ENCODE results near the gene MMEL1. TPM values are rescaled to one million over a fixed set of nuclear protein-coding genes. Genes with fewer than 3 reads are reported as not detected.
"Not testable (repeated sequence)": the region's sequence is repeated elsewhere in the genome, so short reads cannot be mapped to it uniquely, and the experiment has no call there.

Gene MMEL1
- total RNA-seq (ENCODE audit: unreplicated experiment) = 4.0 TPM
- long read RNA-seq, partial matches to known transcripts = 0 of 1 reads
- long read RNA-seq, other reads (novel, unspliced or antisense) = 1 of 1 reads

GRCh38 chr1:2632561-2633361 lies at the start of gene MMEL1:
MMEL1 (minus strand) TSS chr1:2633016; CDS start chr1:2629484, 3,532 bp downstream.
- no peaks in the 10 kb centered on the region for H3K4me1 Mint-ChIP-seq (ENCODE audit: low read depth, unreplicated experiment)
- H3K36me3 Mint-ChIP-seq (ENCODE audit: unreplicated experiment) = peaks cover 15% of the 10 kb centered on the region
- peaks cover 16% of the 10 kb centered on the region for H3K27me3 Mint-ChIP-seq (ENCODE audit: unreplicated experiment)
- peaks cover 12% of the 10 kb centered on the region for H3K9me3 Mint-ChIP-seq (ENCODE audit: unreplicated experiment)
- H3K27ac Mint-ChIP-seq (ENCODE audit: unreplicated experiment) = no peak within 1 kb of the TSS
- H3K4me3 Mint-ChIP-seq (ENCODE audit: unreplicated experiment) = no peak within 1 kb of the TSS
- no peak for DNase-seq
- no peak for TF ChIP-seq CTCF (IDR thresholded peaks at IDR 0.05; ENCODE audit: partially characterized antibody, unreplicated experiment)

- H3K9me3 Mint-ChIP-seq (ENCODE audit: unreplicated experiment); H3K27me3 Mint-ChIP-seq (ENCODE audit: unreplicated experiment); H3K4me3 Mint-ChIP-seq (ENCODE audit: unreplicated experiment); H3K27ac Mint-ChIP-seq (ENCODE audit: unreplicated experiment); H3K4me1 Mint-ChIP-seq (ENCODE audit: low read depth, unreplicated experiment); DNase-seq; H3K36me3 Mint-ChIP-seq (ENCODE audit: unreplicated experiment): not testable (repeated sequence)
These were observed 43.9 kb upstream of the MMEL1 start for GRCh38 chr1:2676726-2677125.

- not testable (repeated sequence) for H3K27ac Mint-ChIP-seq (ENCODE audit: unreplicated experiment); H3K36me3 Mint-ChIP-seq (ENCODE audit: unreplicated experiment); H3K4me1 Mint-ChIP-seq (ENCODE audit: low read depth, unreplicated experiment); H3K4me3 Mint-ChIP-seq (ENCODE audit: unreplicated experiment); H3K9me3 Mint-ChIP-seq (ENCODE audit: unreplicated experiment); H3K27me3 Mint-ChIP-seq (ENCODE audit: unreplicated experiment)
- peak; percentile 18 for DNase-seq
These were observed 38.8 kb upstream of the MMEL1 start for GRCh38 chr1:2671656-2672055.

- not testable (repeated sequence) for H3K27ac Mint-ChIP-seq (ENCODE audit: unreplicated experiment); H3K27me3 Mint-ChIP-seq (ENCODE audit: unreplicated experiment); H3K4me1 Mint-ChIP-seq (ENCODE audit: low read depth, unreplicated experiment); H3K4me3 Mint-ChIP-seq (ENCODE audit: unreplicated experiment)
- peaks cover 11% of the 10 kb centered on the region for H3K9me3 Mint-ChIP-seq (ENCODE audit: unreplicated experiment)
- peaks cover 10% of the 10 kb centered on the region for H3K36me3 Mint-ChIP-seq (ENCODE audit: unreplicated experiment)
- peak; percentile 10 for DNase-seq
These were observed 27.0 kb upstream of the MMEL1 start for GRCh38 chr1:2659806-2660205.

GRCh38 chr1:2657909-2658308 lies 25.1 kb upstream of the MMEL1 start:
- Mint-ChIP-seq H3K27me3 (ENCODE audit: unreplicated experiment) (peaks cover 27% of the 10 kb centered on the region), H3K36me3 (ENCODE audit: unreplicated experiment) (peaks cover 29% of the 10 kb centered on the region), H3K9me3 (ENCODE audit: unreplicated experiment) (peaks cover 30% of the 10 kb centered on the region)
- not testable (repeated sequence) for H3K27ac Mint-ChIP-seq (ENCODE audit: unreplicated experiment); H3K4me1 Mint-ChIP-seq (ENCODE audit: low read depth, unreplicated experiment); H3K4me3 Mint-ChIP-seq (ENCODE audit: unreplicated experiment)
- peak; percentile 14 for DNase-seq

- Mint-ChIP-seq H3K36me3 (ENCODE audit: unreplicated experiment) (peaks cover 37% of the 10 kb centered on the region), H3K27me3 (ENCODE audit: unreplicated experiment) (peaks cover 34% of the 10 kb centered on the region), H3K9me3 (ENCODE audit: unreplicated experiment) (peaks cover 38% of the 10 kb centered on the region)
- not testable (repeated sequence) for DNase-seq; H3K4me3 Mint-ChIP-seq (ENCODE audit: unreplicated experiment); H3K4me1 Mint-ChIP-seq (ENCODE audit: low read depth, unreplicated experiment); H3K27ac Mint-ChIP-seq (ENCODE audit: unreplicated experiment)
These were observed 24.3 kb upstream of the MMEL1 start for GRCh38 chr1:2657124-2657523.

- Mint-ChIP-seq H3K27ac (ENCODE audit: unreplicated experiment) (peak overlapping the region; percentile 64), H3K27me3 (ENCODE audit: unreplicated experiment) (peaks cover 38% of the 10 kb centered on the region), H3K4me3 (ENCODE audit: unreplicated experiment) (peak overlapping the region; percentile 30), H3K36me3 (ENCODE audit: unreplicated experiment) (peaks cover 40% of the 10 kb centered on the region), H3K9me3 (ENCODE audit: unreplicated experiment) (peaks cover 42% of the 10 kb centered on the region)
- H3K4me1 Mint-ChIP-seq (ENCODE audit: low read depth, unreplicated experiment) = not testable (repeated sequence)
- peak; percentile 25 for DNase-seq
These were observed 23.0 kb upstream of the MMEL1 start for GRCh38 chr1:2655598-2656434.

GRCh38 chr1:2654443-2654948 lies 21.7 kb upstream of the MMEL1 start:
- H3K4me1 Mint-ChIP-seq (ENCODE audit: low read depth, unreplicated experiment) = not testable (repeated sequence)
- DNase-seq = peak; percentile 39
- Mint-ChIP-seq H3K36me3 (ENCODE audit: unreplicated experiment) (peaks cover 40% of the 10 kb centered on the region), H3K9me3 (ENCODE audit: unreplicated experiment) (peaks cover 42% of the 10 kb centered on the region), H3K27me3 (ENCODE audit: unreplicated experiment) (peaks cover 38% of the 10 kb centered on the region), H3K4me3 (ENCODE audit: unreplicated experiment) (peak overlapping the region; percentile 63), H3K27ac (ENCODE audit: unreplicated experiment) (peak overlapping the region; percentile 57)

- Mint-ChIP-seq H3K9me3 (ENCODE audit: unreplicated experiment) (peaks cover 42% of the 10 kb centered on the region), H3K36me3 (ENCODE audit: unreplicated experiment) (peaks cover 40% of the 10 kb centered on the region), H3K4me3 (ENCODE audit: unreplicated experiment) (peak overlapping the region; percentile 26), H3K27ac (ENCODE audit: unreplicated experiment) (peak overlapping the region; percentile 57), H3K27me3 (ENCODE audit: unreplicated experiment) (peaks cover 38% of the 10 kb centered on the region)
- H3K4me1 Mint-ChIP-seq (ENCODE audit: low read depth, unreplicated experiment) = not testable (repeated sequence)
- peak; percentile 55 for DNase-seq
These were observed 21.1 kb upstream of the MMEL1 start for GRCh38 chr1:2653741-2654442.

GRCh38 chr1:2652926-2653571 lies 20.2 kb upstream of the MMEL1 start:
- Mint-ChIP-seq H3K36me3 (ENCODE audit: unreplicated experiment) (peaks cover 40% of the 10 kb centered on the region), H3K27me3 (ENCODE audit: unreplicated experiment) (peaks cover 38% of the 10 kb centered on the region), H3K27ac (ENCODE audit: unreplicated experiment) (peak overlapping the region; percentile 57), H3K4me3 (ENCODE audit: unreplicated experiment) (peak overlapping the region; percentile 26), H3K9me3 (ENCODE audit: unreplicated experiment) (peaks cover 43% of the 10 kb centered on the region)
- not testable (repeated sequence) for H3K4me1 Mint-ChIP-seq (ENCODE audit: low read depth, unreplicated experiment)
- peak; percentile 29 for DNase-seq

Measured in glutamatergic neuron (in vitro differentiated cells).